Erythroblast (primary cell): ENCODE measurements around the gene ATPAF2.

Experiments
- GATA1 ChIP-seq: IDR thresholded peaks from 2 replicates; pipeline ENCODE4 v1.6.1; 2011; ENCODE audit warnings: low read depth, mild to moderate bottlenecking, control low read depth, low read length, moderate library complexity
- POLR2A ChIP-seq: IDR thresholded peaks from 2 replicates; pipeline ENCODE4 v1.6.1; 2011; ENCODE audit warnings: mild to moderate bottlenecking, low read length

DNA sequence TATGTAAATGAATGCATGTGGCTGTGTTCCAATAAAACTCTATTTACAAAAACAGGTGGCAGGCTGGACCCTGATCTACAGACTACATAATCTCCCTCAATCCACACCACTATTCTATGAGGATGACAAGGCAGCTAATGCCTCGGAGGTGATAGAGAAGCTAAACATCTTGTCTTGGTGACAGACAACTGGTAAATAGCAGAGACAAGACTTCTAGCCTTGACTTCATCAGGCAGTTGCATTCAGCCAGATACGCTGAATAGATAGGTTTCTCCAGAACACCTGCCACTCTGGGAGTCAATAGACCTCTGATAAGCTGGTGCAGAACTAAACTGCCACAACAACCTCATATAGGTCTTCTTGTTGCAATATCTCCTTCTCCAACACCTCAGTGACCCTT is 3.3 kb downstream of the ATPAF2 start:
- TF ChIP-seq POLR2A (no peak), GATA1 (no peak)
